Spleen (tissue), 11 donors: ENCODE results near the gene ARL17B. TPM values are rescaled to one million over a fixed set of nuclear protein-coding genes. Genes with fewer than 3 reads are reported as not detected.
"Not testable (repeated sequence)": the region's sequence is repeated elsewhere in the genome, so short reads cannot be mapped to it uniquely, and the experiment has no call there.

Experiments used
- DNase-seq: peaks from one replicate; pipeline ENCODE4 v3.0.0-alpha.2; 2020
- H3K27ac ChIP-seq, 8 donors: fragments of 200-600 bp; sonication (generic) in 7 of 8; 1 replicate in 4 of 8; 2 replicates in 4 of 8; pipeline versions ENCODE4 v1.5.0 to v1.8.0; 2016 to 2021; ENCODE audit warnings: inconsistent platforms in 4 of 8, mild to moderate bottlenecking in 4 of 8, moderate library complexity in 1 of 8
- H3K27me3 ChIP-seq, 7 donors: fragments of 200-600 bp; sonication (generic) in 6 of 7; replicated peaks in 1 of 7; 1 replicate in 4 of 7; 2 replicates in 3 of 7; pipeline versions ENCODE4 v1.5.0 to v1.8.0; 2016 to 2021; ENCODE audit warnings: inconsistent platforms in 3 of 7, mild to moderate bottlenecking in 1 of 7
- H3K36me3 ChIP-seq, 6 donors: fragments of 200-600 bp; sonication (generic) in 5 of 6; 1 replicate in 4 of 6; 2 replicates in 2 of 6; pipeline versions ENCODE4 v1.5.0 to v1.8.0; 2016 to 2021; ENCODE audit warnings: inconsistent platforms in 2 of 6
- H3K4me1 ChIP-seq, 6 donors: fragments of 200-600 bp; sonication (generic) in 5 of 6; 1 replicate in 3 of 6; 2 replicates in 3 of 6; pipeline versions ENCODE4 v1.5.0 to v1.8.0; 2016 to 2021; ENCODE audit warnings: inconsistent platforms in 3 of 6
- H3K4me3 ChIP-seq, 8 donors: fragments of 200-600 bp; sonication (generic) in 7 of 8; 1 replicate in 4 of 8; 2 replicates in 4 of 8; pipeline versions ENCODE4 v1.5.0 to v1.8.0; 2016 to 2021; ENCODE audit warnings: inconsistent platforms in 4 of 8, mild to moderate bottlenecking in 4 of 8, moderate library complexity in 2 of 8
- H3K9me3 ChIP-seq, 8 donors: fragments of 200-600 bp; sonication (generic) in 7 of 8; 1 replicate in 4 of 8; 2 replicates in 4 of 8; pipeline versions ENCODE4 v1.5.0 to v1.8.0; 2016 to 2021; ENCODE audit warnings: inconsistent platforms in 4 of 8
- CTCF ChIP-seq, 11 experiments: fragments of 200-600 bp in 7 of 11; fragments of 450-650 bp in 4 of 11; sonication (generic) in 4 of 11; IDR thresholded peaks in 8 of 11; conservative IDR thresholded peaks in 3 of 11; 1 replicate in 7 of 11; 2 replicates in 4 of 11; pipeline versions ENCODE4 v1.4.0 to v1.8.0; 2016 to 2021; ENCODE audit warnings: antibody characterized with exemption in 11 of 11, inconsistent platforms in 4 of 11, mild to moderate bottlenecking in 1 of 11
- POLR2A ChIP-seq, 3 donors: fragments of 450-650 bp; IDR thresholded peaks; one replicate each; pipeline ENCODE4 v1.5.1; 2017; ENCODE audit warnings: antibody characterized with exemption in 3 of 3, mild to moderate bottlenecking in 1 of 3
- POLR2AphosphoS5 ChIP-seq, 3 donors: sonication (generic); formaldehyde crosslinking; IDR thresholded peaks; one replicate each; pipeline ENCODE4 v1.5.1; 2017; ENCODE audit warnings: antibody characterized with exemption in 3 of 3
- WGBS, 5 donors: extraction: QIAGEN DNeasy Blood & Tissue Kit in 3 of 5; methylation state at CpG; one replicate each; pipeline versions ENCODE4 v1.1.5 to v1.1.7; 2013 to 2018; 5-methylcytosine and 5-hydroxymethylcytosine counted together
- intact Hi-C: fragments of 100-400 bp; cut with DNase I; formaldehyde crosslinking; loops from one replicate; pipeline ENCODE4 v1.15.0; 2023; ENCODE audit warnings: low total_unique reads
- polyA plus RNA-seq, 3 donors: library from polyadenylated mRNA; stranded (reverse); fragments of 200-250 nt; gene quantifications; one replicate each; pipeline ENCODE4 v1.2.1, GENCODE V29; 2013
- total RNA-seq, 7 donors: library from RNA; depleted of rRNA in 3 of 7; stranded (reverse); fragments of >200 nt in 3 of 7; fragmentation: NEBNext Ultra II Directional in 4 of 7; extraction: Animal tissue kit (Norgen Biotek cat#: 25700) in 4 of 7; gene quantifications; one replicate each; pipeline versions ENCODE4 v1.1.0 to v1.2.1, GENCODE V29; 2016 to 2021
- donor health status: healthy with polysubstance abuse.
- donor health status: DM: no; HTN: no; CAD: no; lungs with moderate emphysema.
- donor health status: DM: no; HTN: no; CAD: no.
- donor health status: Bipolar disorder and iron deficiency.
- donor health status: healthy.
- donor health status: DM: no; HTN: no; CAD: no.
- donor health status: DM: yes; HTN: yes; CAD: no.

Gene ARL17B
- total and polyA plus RNA-seq, 10 donors: 7.9 to 43.8 (median 22.5) TPM

GRCh38 chr17:46264456-46265198 lies 96.9 kb downstream of the ARL17B start:
- Histone ChIP-seq H3K4me3 (no peak overlapping the region), H3K36me3 (peaks cover 0 to 4% (median 0%) of the 10 kb centered on the region in 6 donors), H3K4me1 (peaks cover 7 to 48% (median 21%) of the 10 kb centered on the region in 6 donors), H3K27ac (peak overlapping the region in 4 of 8 donors; percentile 24 to 90 (median 62)), H3K9me3 (no peaks in the 10 kb centered on the region), H3K27me3 (peaks cover 0 to 4% (median 0%) of the 10 kb centered on the region in 7 donors)
- WGBS, 5 donors: 39 to 67% (median 52%) methylated on average over 2 to 3 of the region's 3 CpGs
- no peak for DNase-seq
- TF ChIP-seq CTCF (IDR thresholded peaks at IDR 0.05 in 8 of 11, conservative IDR thresholded peaks at IDR 0.05 in 3 of 11) (no peak), POLR2A (IDR thresholded peaks at IDR 0.05) (no peak), POLR2AphosphoS5 (IDR thresholded peaks at IDR 0.05) (no peak)
- intact Hi-C loops: no loop called here

- Histone ChIP-seq H3K36me3 (peaks cover 0 to 4% (median 0%) of the 10 kb centered on the region in 6 donors), H3K9me3 (no peaks in the 10 kb centered on the region), H3K4me3 (no peak overlapping the region), H3K27ac (no peak overlapping the region), H3K4me1 (peaks cover 7 to 38% (median 15%) of the 10 kb centered on the region in 6 donors), H3K27me3 (peaks cover 0 to 5% (median 0%) of the 10 kb centered on the region in 7 donors)
- intact Hi-C loops: no loop called here
- DNase-seq: no peak
- TF ChIP-seq POLR2A (IDR thresholded peaks at IDR 0.05) (no peak), POLR2AphosphoS5 (IDR thresholded peaks at IDR 0.05) (no peak), CTCF (IDR thresholded peaks at IDR 0.05 in 8 of 11, conservative IDR thresholded peaks at IDR 0.05 in 3 of 11) (no peak)
- WGBS, 5 donors: 86 to 92% (median 89%) methylated on average over 8 of the region's 8 CpGs
These were observed 99.3 kb downstream of the ARL17B start for GRCh38 chr17:46262271-46262670.

GRCh38 chr17:46259845-46260661 lies 101.5 kb downstream of the ARL17B start:
- TF ChIP-seq POLR2AphosphoS5 (IDR thresholded peaks at IDR 0.05): peak in 1 of 3 donors; percentile 17
- peak; percentile 76 for DNase-seq
- H3K27ac ChIP-seq: peak overlapping the region in 2 of 8 donors; percentile 33 to 42
- H3K36me3 ChIP-seq, H3K9me3 ChIP-seq, intact Hi-C loops, H3K27me3 ChIP-seq: not testable (repeated sequence)
- H3K4me3 ChIP-seq: peak overlapping the region; percentile 7 to 65 (median 31)
- 1 to 8% (median 6%) methylated on average over 11 to 40 of the region's 62 CpGs for WGBS, 5 donors
- H3K4me1 ChIP-seq: peaks cover 0 to 20% (median 3%) of the 10 kb centered on the region in 6 donors

GRCh38 chr17:46256369-46256768 lies 105.2 kb downstream of the ARL17B start:
- intact Hi-C loops, H3K27ac ChIP-seq, DNase-seq, H3K4me3 ChIP-seq, H3K36me3 ChIP-seq, H3K27me3 ChIP-seq, H3K9me3 ChIP-seq: not testable (repeated sequence)
- H3K4me1 ChIP-seq: peaks cover 0 to 12% (median 3%) of the 10 kb centered on the region in 6 donors
- 80 to 97% (median 81%) methylated on average over 1 of the region's 1 CpG for WGBS, 5 donors

GRCh38 chr17:46254215-46254614 lies 107.4 kb downstream of the ARL17B start:
- H3K27me3 ChIP-seq, H3K9me3 ChIP-seq, H3K27ac ChIP-seq, H3K36me3 ChIP-seq, H3K4me1 ChIP-seq, DNase-seq, H3K4me3 ChIP-seq, intact Hi-C loops: not testable (repeated sequence)
- WGBS, 5 donors: 85 to 95% (median 95%) methylated on average over 3 to 6 of the region's 6 CpGs
